Liver (tissue), 9 donors: ENCODE measurements around the gene ALK. TPM values are rescaled to one million over a fixed set of nuclear protein-coding genes. Genes with fewer than 3 reads are reported as not detected.

Source experiments
- DNase-seq: peaks from one replicate; pipeline ENCODE4 v3.0.0-alpha.2; 2017; ENCODE audit warnings: low spot score
- H3K27ac ChIP-seq, 2 donors: one replicate each; pipeline ENCODE4 v1.7.0; 2013; ENCODE audit warnings: inconsistent platforms in 2 of 2, low read length in 2 of 2, control low read depth in 1 of 2, low read depth in 1 of 2, mild to moderate bottlenecking in 1 of 2
- H3K27me3 ChIP-seq, 4 donors: one replicate each; pipeline versions ENCODE4 v1.6.1 to v1.7.0; 2013; ENCODE audit warnings: low read length in 3 of 4, inconsistent platforms in 1 of 4, mild to moderate bottlenecking in 1 of 4, moderate library complexity in 1 of 4; ENCODE audit not compliant: control insufficient read depth in 4 of 4, insufficient read depth in 4 of 4
- H3K36me3 ChIP-seq, 4 donors: one replicate each; pipeline versions ENCODE4 v1.6.1 to v1.7.0; 2013; ENCODE audit warnings: low read length in 3 of 4, mild to moderate bottlenecking in 3 of 4, low read depth in 1 of 4, moderate library complexity in 1 of 4; ENCODE audit not compliant: control insufficient read depth in 4 of 4, insufficient read depth in 3 of 4
- H3K4me1 ChIP-seq, 4 donors: one replicate each; pipeline versions ENCODE4 v1.6.1 to v1.7.0; 2013; ENCODE audit warnings: low read length in 3 of 4, mild to moderate bottlenecking in 3 of 4, moderate library complexity in 1 of 4; ENCODE audit not compliant: control insufficient read depth in 4 of 4, insufficient read depth in 4 of 4
- H3K4me3 ChIP-seq, 3 donors: one replicate each; pipeline versions ENCODE4 v1.6.1 to v1.7.0; 2013; ENCODE audit warnings: low read length in 3 of 3, control low read depth in 1 of 3, low read depth in 1 of 3, mild to moderate bottlenecking in 1 of 3
- H3K9ac ChIP-seq, 2 donors: one replicate each; pipeline ENCODE4 v1.7.0; 2013; ENCODE audit warnings: low read length in 2 of 2, mild to moderate bottlenecking in 2 of 2, moderate library complexity in 2 of 2, control low read depth in 1 of 2, low read depth in 1 of 2
- H3K9me3 ChIP-seq, 4 donors: one replicate each; pipeline versions ENCODE4 v1.6.1 to v1.7.0; 2013; ENCODE audit warnings: low read length in 3 of 4; ENCODE audit not compliant: control insufficient read depth in 4 of 4
- ATF3 ChIP-seq: IDR thresholded peaks from 2 replicates; pipeline ENCODE4 v1.6.1; 2016; ENCODE audit warnings: antibody characterized with exemption
- EGR1 ChIP-seq, 2 donors: IDR thresholded peaks; 2 replicates each; pipeline ENCODE4 v1.6.1; 2016 to 2018; ENCODE audit warnings: antibody characterized with exemption in 2 of 2, low read depth in 2 of 2
- FOXA1 ChIP-seq: IDR thresholded peaks from 2 replicates; pipeline ENCODE4 v1.6.1; 2016; ENCODE audit warnings: antibody characterized with exemption
- GABPA ChIP-seq, 2 donors: IDR thresholded peaks in 1 of 2; conservative IDR thresholded peaks in 1 of 2; 2 replicates each; pipeline ENCODE4 v1.6.1; 2016; ENCODE audit warnings: antibody characterized with exemption in 2 of 2, mild to moderate bottlenecking in 1 of 2, moderate library complexity in 1 of 2
- HNF4A ChIP-seq, 2 donors: conservative IDR thresholded peaks; 2 replicates each; pipeline ENCODE4 v1.6.1; 2016; ENCODE audit warnings: antibody characterized with exemption in 2 of 2, mild to moderate bottlenecking in 2 of 2
- HNF4G ChIP-seq: IDR thresholded peaks from 2 replicates; pipeline ENCODE4 v1.6.1; 2016; ENCODE audit warnings: antibody characterized with exemption
- JUND ChIP-seq, 2 donors: IDR thresholded peaks; 2 replicates each; pipeline ENCODE4 v1.6.1; 2016; ENCODE audit warnings: antibody characterized with exemption in 2 of 2
- NR2F2 ChIP-seq: IDR thresholded peaks from 2 replicates; pipeline ENCODE4 v1.6.1; 2016; ENCODE audit warnings: antibody characterized with exemption
- RAD21 ChIP-seq, 2 donors: IDR thresholded peaks; 2 replicates each; pipeline ENCODE4 v1.6.1; 2016; ENCODE audit warnings: antibody characterized with exemption in 2 of 2, mild to moderate bottlenecking in 2 of 2
- RXRA ChIP-seq, 2 donors: IDR thresholded peaks; 2 replicates each; pipeline ENCODE4 v1.6.1; 2017 to 2018; ENCODE audit warnings: antibody characterized with exemption in 2 of 2, mild to moderate bottlenecking in 1 of 2
- SP1 ChIP-seq: IDR thresholded peaks from 2 replicates; pipeline ENCODE4 v1.6.1; 2018; ENCODE audit warnings: antibody characterized with exemption, mild to moderate bottlenecking
- TAF1 ChIP-seq: conservative IDR thresholded peaks from 2 replicates; pipeline ENCODE4 v1.6.1; 2016; ENCODE audit warnings: antibody characterized with exemption, mild to moderate bottlenecking
- YY1 ChIP-seq: IDR thresholded peaks from 2 replicates; pipeline ENCODE4 v1.6.1; 2016; ENCODE audit warnings: antibody characterized with exemption, mild to moderate bottlenecking
- WGBS: extraction: QIAGEN DNeasy Blood & Tissue Kit; methylation state at CpG from one replicate; pipeline ENCODE4 v1.1.7; 2013; 5-methylcytosine and 5-hydroxymethylcytosine counted together
- polyA plus RNA-seq, 2 donors: library from polyadenylated mRNA; stranded (reverse) in 1 of 2; unstranded in 1 of 2; fragments of 200-250 nt in 1 of 2; fragments of >200 nt in 1 of 2; fragmentation: Nextera tagmentation in 1 of 2; extraction: Ambion mirVana in 1 of 2; gene quantifications; one replicate each; pipeline versions ENCODE4 v1.2.1 to v1.2.3, GENCODE V29; 2013 to 2015
- total RNA-seq, 2 donors: library from RNA; depleted of rRNA; stranded (reverse); fragments of >200 nt; gene quantifications; one replicate each; pipeline ENCODE4 v1.2.3, GENCODE V29; 2014
- TF ChIP-seq, protein P1 (sequence below): IDR thresholded peaks from 2 replicates; pipeline ENCODE4 v1.6.1; 2016; ENCODE audit warnings: antibody characterized with exemption, mild to moderate bottlenecking
- TF ChIP-seq, protein P2 (sequence below): fragments of 150-350 bp; IDR thresholded peaks from 2 replicates; pipeline ENCODE4 v1.5.1; 2017; ENCODE audit warnings: improper control_type of control experiment, low read depth, low read length; ENCODE audit not compliant: missing input control
- TF ChIP-seq, protein P3 (sequence below): IDR thresholded peaks from 2 replicates; pipeline ENCODE4 v1.6.1; 2016; ENCODE audit warnings: antibody characterized with exemption
- donor health status: healthy.
- donor health status: healthy.
- donor health status: healthy.
- donor health status: healthy.
- donor health status: healthy.

ALK gene
- total and polyA plus RNA-seq, 4 donors, result under 0.01 TPM; not detected in 3

DNA sequence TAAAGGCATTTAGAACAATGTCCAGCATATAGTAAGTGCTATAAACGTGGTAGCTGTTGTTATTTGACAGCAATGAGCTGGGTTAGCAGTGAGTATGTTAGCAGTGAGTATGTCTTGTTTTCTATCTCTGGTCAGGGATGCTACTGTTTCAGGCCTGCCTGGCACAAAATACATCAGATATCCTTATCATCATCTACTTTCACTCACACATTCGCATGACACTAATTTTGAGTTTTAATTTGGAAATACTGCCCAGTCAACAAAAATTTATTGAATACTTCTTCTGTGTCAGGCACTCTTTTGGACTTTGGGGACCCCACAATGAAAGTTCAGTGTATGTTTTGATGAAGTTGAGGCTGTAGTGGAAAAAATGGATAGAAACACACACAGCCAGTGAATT, 404.6 kb downstream of the ALK start (continued):
- TF ChIP-seq, protein P1, sequence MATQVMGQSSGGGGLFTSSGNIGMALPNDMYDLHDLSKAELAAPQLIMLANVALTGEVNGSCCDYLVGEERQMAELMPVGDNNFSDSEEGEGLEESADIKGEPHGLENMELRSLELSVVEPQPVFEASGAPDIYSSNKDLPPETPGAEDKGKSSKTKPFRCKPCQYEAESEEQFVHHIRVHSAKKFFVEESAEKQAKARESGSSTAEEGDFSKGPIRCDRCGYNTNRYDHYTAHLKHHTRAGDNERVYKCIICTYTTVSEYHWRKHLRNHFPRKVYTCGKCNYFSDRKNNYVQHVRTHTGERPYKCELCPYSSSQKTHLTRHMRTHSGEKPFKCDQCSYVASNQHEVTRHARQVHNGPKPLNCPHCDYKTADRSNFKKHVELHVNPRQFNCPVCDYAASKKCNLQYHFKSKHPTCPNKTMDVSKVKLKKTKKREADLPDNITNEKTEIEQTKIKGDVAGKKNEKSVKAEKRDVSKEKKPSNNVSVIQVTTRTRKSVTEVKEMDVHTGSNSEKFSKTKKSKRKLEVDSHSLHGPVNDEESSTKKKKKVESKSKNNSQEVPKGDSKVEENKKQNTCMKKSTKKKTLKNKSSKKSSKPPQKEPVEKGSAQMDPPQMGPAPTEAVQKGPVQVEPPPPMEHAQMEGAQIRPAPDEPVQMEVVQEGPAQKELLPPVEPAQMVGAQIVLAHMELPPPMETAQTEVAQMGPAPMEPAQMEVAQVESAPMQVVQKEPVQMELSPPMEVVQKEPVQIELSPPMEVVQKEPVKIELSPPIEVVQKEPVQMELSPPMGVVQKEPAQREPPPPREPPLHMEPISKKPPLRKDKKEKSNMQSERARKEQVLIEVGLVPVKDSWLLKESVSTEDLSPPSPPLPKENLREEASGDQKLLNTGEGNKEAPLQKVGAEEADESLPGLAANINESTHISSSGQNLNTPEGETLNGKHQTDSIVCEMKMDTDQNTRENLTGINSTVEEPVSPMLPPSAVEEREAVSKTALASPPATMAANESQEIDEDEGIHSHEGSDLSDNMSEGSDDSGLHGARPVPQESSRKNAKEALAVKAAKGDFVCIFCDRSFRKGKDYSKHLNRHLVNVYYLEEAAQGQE, result no peak
- TF ChIP-seq EGR1 (IDR thresholded peaks at IDR 0.05; ENCODE audit: low read depth in 2 of 2) (no peak), TAF1 (no peak), NR2F2 (no peak)

- Histone ChIP-seq H3K27ac (no peak overlapping the region), H3K9ac (no peak overlapping the region), H3K27me3 (no peaks in the 10 kb centered on the region), H3K36me3 (no peaks in the 10 kb centered on the region), H3K4me1 (no peaks in the 10 kb centered on the region), H3K9me3 (no peaks in the 10 kb centered on the region), H3K4me3 (no peak overlapping the region)
- no peak for TF ChIP-seq NR2F2
- TF ChIP-seq HNF4A (conservative IDR thresholded peaks at IDR 0.05), result no peak
- no peak for TF ChIP-seq RAD21 (IDR thresholded peaks at IDR 0.05)
- TF ChIP-seq, protein P2, sequence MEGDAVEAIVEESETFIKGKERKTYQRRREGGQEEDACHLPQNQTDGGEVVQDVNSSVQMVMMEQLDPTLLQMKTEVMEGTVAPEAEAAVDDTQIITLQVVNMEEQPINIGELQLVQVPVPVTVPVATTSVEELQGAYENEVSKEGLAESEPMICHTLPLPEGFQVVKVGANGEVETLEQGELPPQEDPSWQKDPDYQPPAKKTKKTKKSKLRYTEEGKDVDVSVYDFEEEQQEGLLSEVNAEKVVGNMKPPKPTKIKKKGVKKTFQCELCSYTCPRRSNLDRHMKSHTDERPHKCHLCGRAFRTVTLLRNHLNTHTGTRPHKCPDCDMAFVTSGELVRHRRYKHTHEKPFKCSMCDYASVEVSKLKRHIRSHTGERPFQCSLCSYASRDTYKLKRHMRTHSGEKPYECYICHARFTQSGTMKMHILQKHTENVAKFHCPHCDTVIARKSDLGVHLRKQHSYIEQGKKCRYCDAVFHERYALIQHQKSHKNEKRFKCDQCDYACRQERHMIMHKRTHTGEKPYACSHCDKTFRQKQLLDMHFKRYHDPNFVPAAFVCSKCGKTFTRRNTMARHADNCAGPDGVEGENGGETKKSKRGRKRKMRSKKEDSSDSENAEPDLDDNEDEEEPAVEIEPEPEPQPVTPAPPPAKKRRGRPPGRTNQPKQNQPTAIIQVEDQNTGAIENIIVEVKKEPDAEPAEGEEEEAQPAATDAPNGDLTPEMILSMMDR, result no peak
- TF ChIP-seq FOXA1, result no peak
- TF ChIP-seq RXRA (IDR thresholded peaks at IDR 0.05), result no peak
- TF ChIP-seq ATF3, result no peak
- TF ChIP-seq EGR1 (IDR thresholded peaks at IDR 0.05; ENCODE audit: low read depth in 2 of 2), result no peak
- TF ChIP-seq SP1, result no peak
- TF ChIP-seq, protein P3, sequence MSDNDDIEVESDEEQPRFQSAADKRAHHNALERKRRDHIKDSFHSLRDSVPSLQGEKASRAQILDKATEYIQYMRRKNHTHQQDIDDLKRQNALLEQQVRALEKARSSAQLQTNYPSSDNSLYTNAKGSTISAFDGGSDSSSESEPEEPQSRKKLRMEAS, result no peak
- TF ChIP-seq JUND (IDR thresholded peaks at IDR 0.05), result no peak
- TF ChIP-seq TAF1, result no peak
- no peak for TF ChIP-seq HNF4G
- TF ChIP-seq, protein P1, result no peak
- no peak for TF ChIP-seq GABPA (IDR thresholded peaks at IDR 0.05 in 1 of 2, conservative IDR thresholded peaks at IDR 0.05 in 1 of 2)
- no peak for TF ChIP-seq YY1
- no peak for DNase-seq
- 86% methylated on average over 1 of the region's 1 CpG for WGBS
Measured at GRCh38 chr2:29509878-29510277, 411.5 kb downstream of the ALK start.
